AG04449 (cell line): Measurements from ENCODE around the gene GABRG3.

Experiments
- CTCF ChIA-PET: fragments of 350-600 bp; formaldehyde crosslinking; extraction: SDS; loops from one replicate; lab custom pipeline; 2021; ENCODE audit warnings: antibody characterized with exemption; lab: Yijun Ruan, JAX
- POLR2A ChIA-PET: fragments of 400-600, 350-600 bp; formaldehyde crosslinking; extraction: SDS; loops from one replicate; lab custom pipeline; 2020; ENCODE audit warnings: antibody characterized with exemption, inconsistent platforms; lab: Yijun Ruan, JAX
- DNase-seq: peaks from one replicate; pipeline ENCODE4 v3.0.0-alpha.2; 2010; ENCODE audit warnings: low read depth, low spot score
- H3K4me3 ChIP-seq: 2 replicates; pipeline ENCODE4 v1.5.1; 2011; ENCODE audit warnings: low read depth, mild to moderate bottlenecking, control low read depth, low read length
- CTCF ChIP-seq: IDR thresholded peaks from one replicate; pipeline ENCODE4 v1.5.1; 2011; ENCODE audit warnings: mild to moderate bottlenecking, moderate library complexity, low read length, control low read depth, inconsistent platforms; ENCODE audit not compliant: insufficient read depth; ENCODE audit errors: missing control alignments

The GABRG3 gene

GRCh38 chr15:27583651-27584050 is 612.7 kb downstream of the GABRG3 start:
- H3K4me3 ChIP-seq, result no peak overlapping the region
- DNase-seq, result no peak
- POLR2A ChIA-PET, result no interaction called here
- no peak for TF ChIP-seq CTCF
- CTCF ChIA-PET, result no interaction called here

- no peak overlapping the region for H3K4me3 ChIP-seq
- ChIA-PET CTCF (no interaction called here), POLR2A (no interaction called here)
- no peak for DNase-seq
- TF ChIP-seq CTCF, result no peak
Measured at GRCh38 chr15:27585041-27585640, 614.2 kb downstream of the GABRG3 start.

GRCh38 chr15:27587810-27588209 is 616.8 kb downstream of the GABRG3 start:
- no peak for DNase-seq
- H3K4me3 ChIP-seq, result no peak overlapping the region
- TF ChIP-seq CTCF, result no peak
- CTCF ChIA-PET, result no interaction called here
- POLR2A ChIA-PET, result no interaction called here

GRCh38 chr15:27589260-27589659 is 618.3 kb downstream of the GABRG3 start:
- ChIA-PET POLR2A (no interaction called here), CTCF (no interaction called here)
- no peak overlapping the region for H3K4me3 ChIP-seq
- no peak for TF ChIP-seq CTCF
- no peak for DNase-seq

- no peak overlapping the region for H3K4me3 ChIP-seq
- DNase-seq, result no peak
- ChIA-PET CTCF (no interaction called here), POLR2A (no interaction called here)
- TF ChIP-seq CTCF, result no peak
Measured at GRCh38 chr15:27589782-27590181, 618.8 kb downstream of the GABRG3 start.
